Cardiac muscle cell (in vitro differentiated cells and primary cell): ENCODE measurements around the gene REV1. TPM values are rescaled to one million over a fixed set of nuclear protein-coding genes. Genes with fewer than 3 reads are reported as not detected.
"Not testable (repeated sequence)": the region's sequence is repeated elsewhere in the genome, so short reads cannot be mapped to it uniquely, and the experiment has no call there.

Experiments
- DNase-seq, 2 donors: peaks; one replicate each; pipeline versions ENCODE4 v3.0.0 to v3.0.0-alpha.2; 2010 to 2017; ENCODE audit warnings: low read depth in 1 of 2, low spot score in 1 of 2
- H3K27ac ChIP-seq: fragments of 200-600 bp; sonication (generic); 2 replicates; pipeline ENCODE4 v1.5.1; 2016
- H3K27me3 ChIP-seq: fragments of 200-600 bp; sonication (generic); 2 replicates; pipeline ENCODE4 v1.6.0; 2016; ENCODE audit warnings: control low read depth
- H3K36me3 ChIP-seq: fragments of 200-600 bp; sonication (generic); 2 replicates; pipeline ENCODE4 v1.5.1; 2016; ENCODE audit warnings: control low read depth
- H3K4me1 ChIP-seq: fragments of 200-600 bp; sonication (generic); 2 replicates; pipeline ENCODE4 v1.8.1; 2017; ENCODE audit warnings: low read depth, mild to moderate bottlenecking, mixed run types
- H3K4me3 ChIP-seq: fragments of 200-600 bp; sonication (generic); 2 replicates; pipeline ENCODE4 v1.5.1; 2016; ENCODE audit warnings: mild to moderate bottlenecking
- H3K9me3 ChIP-seq: fragments of 200-600 bp; sonication (generic); 2 replicates; pipeline ENCODE4 v1.5.1; 2017; ENCODE audit warnings: low read depth, mild to moderate bottlenecking, control low read depth
- CTCF ChIP-seq: IDR thresholded peaks from 2 replicates; pipeline ENCODE4 v1.5.1; 2012; ENCODE audit warnings: low read depth, mild to moderate bottlenecking, low read length
- polyA plus RNA-seq: library from polyadenylated mRNA; unstranded; fragments of >200 nt; fragmentation: Nextera tagmentation; extraction: Ambion mirVana; gene quantifications from 2 replicates; pipeline ENCODE4 v1.2.1, GENCODE V29; 2016
- total RNA-seq: library from RNA; depleted of rRNA; stranded (reverse); fragments of >200 nt; gene quantifications from 2 replicates; pipeline ENCODE4 v1.2.3, GENCODE V29; 2016

REV1 gene
- total and polyA plus RNA-seq, 2 experiments from 2014 or later: 26.9 to 33.9 TPM

GRCh38 chr2:99504844-99505584, 15.2 kb upstream of the REV1 start:
- H3K36me3 ChIP-seq: no peaks in the 10 kb centered on the region
- no peak overlapping the region for H3K27ac ChIP-seq
- no peaks in the 10 kb centered on the region for H3K9me3 ChIP-seq
- no peak for TF ChIP-seq CTCF
- H3K4me1 ChIP-seq: no peaks in the 10 kb centered on the region
- H3K27me3 ChIP-seq: no peaks in the 10 kb centered on the region
- no peak for DNase-seq
- H3K4me3 ChIP-seq: no peak overlapping the region

DNA sequence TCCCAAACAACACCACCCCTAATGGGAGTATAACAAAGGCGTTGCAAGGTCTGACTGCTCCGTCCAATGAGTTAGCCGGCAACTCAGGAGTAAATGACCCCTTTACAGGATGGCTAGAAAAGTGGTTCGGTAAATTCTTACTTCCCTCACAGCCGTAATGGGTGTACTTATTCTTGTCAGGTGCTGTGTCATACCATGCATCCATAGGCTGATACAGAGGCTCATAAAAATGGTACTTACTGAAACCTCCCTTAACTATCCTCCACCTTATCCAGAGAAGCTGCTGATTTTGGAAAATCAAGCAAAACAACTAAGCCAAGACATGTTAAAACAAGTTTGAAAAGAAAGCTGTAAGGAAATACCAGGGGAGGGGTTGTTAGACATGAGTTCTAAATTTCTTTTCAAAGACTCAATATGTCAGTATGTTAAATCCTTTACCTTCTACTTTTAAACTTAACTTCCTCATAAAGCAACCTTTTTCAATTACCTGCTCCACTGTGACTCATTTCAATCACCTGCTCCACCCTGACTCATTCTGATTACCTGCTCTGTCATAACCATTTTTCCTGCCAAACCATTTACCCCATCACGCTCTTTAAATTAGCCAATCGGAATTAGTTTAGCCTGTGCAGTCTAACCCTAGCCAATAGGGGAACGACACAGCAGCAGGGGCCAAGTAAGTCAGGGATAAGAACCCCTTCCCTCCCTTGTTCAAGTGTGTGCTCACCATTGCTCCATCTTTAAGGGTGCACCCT, 14.0 kb upstream of the REV1 start:
- H3K4me1 ChIP-seq, H3K27me3 ChIP-seq, DNase-seq, H3K27ac ChIP-seq, H3K36me3 ChIP-seq, H3K9me3 ChIP-seq, H3K4me3 ChIP-seq: not testable (repeated sequence)

DNA sequence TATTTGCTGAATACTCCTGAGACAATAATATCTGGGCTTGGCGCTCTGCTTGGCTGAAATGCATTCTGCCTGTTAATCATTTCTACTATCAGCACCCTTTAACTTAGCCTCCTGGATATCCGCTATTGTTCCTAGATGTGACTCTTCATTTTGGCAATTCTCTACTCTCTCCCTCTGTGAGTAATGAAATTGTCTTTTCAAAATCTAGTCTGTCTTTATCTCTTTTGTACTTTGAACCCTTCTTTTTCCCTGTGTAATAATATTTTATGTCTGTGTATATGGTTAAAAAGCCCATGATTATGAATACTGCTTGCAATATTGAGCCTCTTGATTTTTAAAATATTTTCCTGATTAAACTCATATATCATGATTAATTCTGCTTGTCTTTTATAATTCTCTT, 6.2 kb upstream of the REV1 start:
- no peak overlapping the region for H3K4me3 ChIP-seq
- no peak for TF ChIP-seq CTCF

DNA sequence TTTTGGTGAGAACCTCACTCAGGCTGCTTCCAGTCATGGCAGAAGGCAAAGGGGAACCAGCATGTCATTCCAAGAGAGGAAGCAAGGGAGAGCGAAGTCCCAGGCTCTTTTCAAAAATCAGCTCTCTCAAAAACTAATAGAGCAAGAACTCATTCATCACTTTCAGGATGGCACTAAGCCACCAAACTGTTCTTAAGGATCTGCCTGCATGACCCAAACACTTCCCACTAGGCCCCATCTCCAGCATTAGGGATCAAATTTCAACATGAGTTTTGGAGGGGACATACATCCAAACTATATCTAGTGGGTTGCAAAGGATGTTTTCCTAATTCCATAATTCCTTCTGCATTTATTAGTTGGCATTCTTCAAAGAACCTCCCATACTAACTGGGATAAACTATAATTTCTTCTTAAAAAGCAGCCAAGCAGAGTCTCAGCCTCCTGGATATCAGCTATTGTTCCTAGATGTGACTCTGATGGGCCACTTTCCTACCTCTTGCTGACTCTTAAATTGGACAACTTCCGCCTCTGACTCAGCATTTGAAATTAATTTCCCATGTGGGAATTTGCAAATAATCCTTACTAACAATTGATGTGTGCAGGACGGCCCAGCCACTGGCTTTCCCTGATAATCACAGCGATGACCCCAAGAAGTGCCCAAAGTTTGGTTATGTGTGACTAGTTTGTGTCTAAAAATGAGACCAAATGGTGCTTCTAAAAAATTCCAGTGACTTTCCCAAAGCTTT, 5.5 kb upstream of the REV1 start:
- Histone ChIP-seq H3K36me3 (no peaks in the 10 kb centered on the region), H3K27me3 (no peaks in the 10 kb centered on the region), H3K4me3 (no peak overlapping the region), H3K9me3 (no peaks in the 10 kb centered on the region), H3K27ac (no peak overlapping the region), H3K4me1 (peaks cover 5% of the 10 kb centered on the region)
- DNase-seq: no peak
- TF ChIP-seq CTCF: no peak

More for the DNA sequence above, 6.2 kb upstream of the REV1 start:
- Histone ChIP-seq H3K36me3 (no peaks in the 10 kb centered on the region), H3K4me1 (peaks cover 5% of the 10 kb centered on the region), H3K9me3 (no peaks in the 10 kb centered on the region), H3K27me3 (no peaks in the 10 kb centered on the region), H3K27ac (no peak overlapping the region)
- no peak for DNase-seq

GRCh38 chr2:99492721-99493120, 2.9 kb upstream of the REV1 start:
- no peak overlapping the region for H3K27ac ChIP-seq
- H3K9me3 ChIP-seq: no peaks in the 10 kb centered on the region
- no peak overlapping the region for H3K4me3 ChIP-seq
- peaks cover 5% of the 10 kb centered on the region for H3K4me1 ChIP-seq
- H3K27me3 ChIP-seq: no peaks in the 10 kb centered on the region
- no peak for DNase-seq
- no peaks in the 10 kb centered on the region for H3K36me3 ChIP-seq
- TF ChIP-seq CTCF: no peak
